OCI-LY7 (cell line): ENCODE data around the gene LEFTY2. TPM values are rescaled to one million over a fixed set of nuclear protein-coding genes. Genes with fewer than 3 reads are reported as not detected.

ENCODE experiments used
- BruUV-seq: library from RNA; stranded (reverse); fragments of 400-500 nt; replicated peaks from 2 replicates; lab custom pipeline; 2021; lab: Mats Ljungman, UMichigan
- CTCF ChIA-PET: fragments of 300-600 bp; sonication (Branson Sonifier 250); formaldehyde crosslinking; loops from one replicate; lab custom pipeline; 2022; ENCODE audit warnings: antibody characterized with exemption; ENCODE audit not compliant: unreplicated experiment; lab: Charles Lee
- POLR2A ChIA-PET: fragments of 300-600 bp; sonication (Branson Sonifier 250); formaldehyde crosslinking; loops from one replicate; lab custom pipeline; 2022; ENCODE audit warnings: antibody characterized with exemption; lab: Charles Lee
- DNase-seq: peaks from one replicate; pipeline ENCODE4 v3.0.0-alpha.2; 2015; ENCODE audit warnings: low spot score
- H2AFZ ChIP-seq: fragments of 200-600 bp; sonication (generic), shearing (Covaris generic); 2 replicates; pipeline ENCODE4 v1.6.1; 2014; ENCODE audit warnings: mild to moderate bottlenecking, antibody characterized with exemption, low read length, moderate library complexity
- H3K27ac ChIP-seq: fragments of 200-600 bp; sonication (generic); 2 replicates; pipeline ENCODE4 v1.5.1; 2014; ENCODE audit warnings: mixed run types, low read depth, mild to moderate bottlenecking, moderate library complexity, low read length, inconsistent platforms; ENCODE audit not compliant: poor library complexity, severe bottlenecking
- H3K36me3 ChIP-seq: fragments of 200-600 bp; sonication (generic); 2 replicates; pipeline ENCODE4 v1.6.1; 2014; ENCODE audit warnings: mild to moderate bottlenecking, antibody characterized with exemption, low read length, moderate library complexity, mixed read lengths; ENCODE audit not compliant: insufficient read depth
- H3K4me1 ChIP-seq: fragments of 200-600 bp; sonication (generic); 2 replicates; pipeline ENCODE4 v1.5.1; 2014; ENCODE audit warnings: mild to moderate bottlenecking, low read length; ENCODE audit not compliant: insufficient read depth, poor library complexity, severe bottlenecking
- H3K4me2 ChIP-seq: fragments of 200-600 bp; sonication (generic); 2 replicates; pipeline ENCODE4 v1.6.1; 2014; ENCODE audit warnings: mild to moderate bottlenecking, low read length
- H3K4me3 ChIP-seq: fragments of 200-600 bp; sonication (generic); 2 replicates; pipeline ENCODE4 v1.5.1; 2014; ENCODE audit warnings: mild to moderate bottlenecking, low read depth, low read length; ENCODE audit not compliant: poor library complexity, severe bottlenecking
- H3K79me2 ChIP-seq: fragments of 200-600 bp; sonication (generic); 2 replicates; pipeline ENCODE4 v1.6.1; 2016; ENCODE audit warnings: low read depth, mild to moderate bottlenecking, low read length, moderate library complexity, mixed read lengths; ENCODE audit not compliant: insufficient read depth
- H3K9me2 ChIP-seq: fragments of 200-600 bp; sonication (generic); 2 replicates; pipeline ENCODE4 v1.6.1; 2016; ENCODE audit warnings: mild to moderate bottlenecking, low read length, mixed read lengths; ENCODE audit not compliant: insufficient read depth
- H3K9me3 ChIP-seq: fragments of 200-600 bp; sonication (generic); 2 replicates; pipeline ENCODE4 v1.6.1; 2014; ENCODE audit warnings: mild to moderate bottlenecking, mixed run types, low read length, mixed read lengths
- H4K20me1 ChIP-seq: fragments of 200-600 bp; sonication (generic); 2 replicates; pipeline ENCODE4 v1.6.1; 2014; ENCODE audit warnings: mild to moderate bottlenecking, antibody characterized with exemption, low read length, moderate library complexity, mixed read lengths; ENCODE audit not compliant: insufficient read depth
- EZH2phosphoT487 ChIP-seq: fragments of 200-600 bp; sonication (generic); IDR thresholded peaks from 2 replicates; pipeline ENCODE4 v1.6.1; 2018; ENCODE audit warnings: low read depth, borderline replicate concordance, mild to moderate bottlenecking, mixed run types, antibody characterized with exemption, low read length, moderate library complexity, mixed read lengths
- intact Hi-C: fragments of 100-400 bp; cut with micrococcal nuclease; formaldehyde crosslinking; loops from one replicate; pipeline ENCODE4 v1.10.0; 2022; ENCODE audit not compliant: unreplicated experiment
- total RNA-seq, 2 experiments: library from RNA; depleted of rRNA in 1 of 2; stranded (reverse); fragments of >200 nt in 1 of 2; shearing (Covaris generic) in 1 of 2; gene quantifications; 2 replicates each; pipeline ENCODE4 v1.2.3, GENCODE V29; 2014 to 2022
- TF ChIP-seq, protein P1 (sequence below): fragments of 200-600 bp; sonication (generic); conservative IDR thresholded peaks from 2 replicates; pipeline ENCODE4 v1.5.1; 2014; ENCODE audit warnings: mild to moderate bottlenecking, antibody characterized with exemption, low read length, moderate library complexity, mixed read lengths

Gene LEFTY2
- total RNA-seq, 2 experiments from 2014 or later = 3.8 to 7.3 TPM

DNA sequence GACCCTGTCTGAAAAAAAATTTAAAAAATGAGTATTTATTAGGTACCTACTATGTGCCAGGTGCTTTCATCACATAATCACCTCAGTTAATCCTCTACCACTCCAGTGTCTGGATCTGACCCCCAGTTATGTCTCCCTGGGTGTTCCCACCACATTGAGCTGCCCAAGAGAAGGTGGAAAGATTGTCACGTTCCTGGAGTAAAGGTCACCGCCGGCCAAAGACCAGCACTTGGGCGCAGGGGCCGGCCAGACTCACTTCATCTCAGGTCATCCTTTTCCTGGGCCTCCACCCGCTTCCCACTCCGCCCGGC, 17.7 kb downstream of the LEFTY2 start:
- peak overlapping the region; percentile 81 for H3K27ac ChIP-seq
- BruUV-seq = no TSS peak
- H3K4me2 ChIP-seq = peak overlapping the region; percentile 81
- CTCF ChIA-PET = interaction anchor here (0.6 to 1.0 kb wide), 2 partner anchors 34 to 64 kb away, joined by 3 read pairs; no protein-coding TSS in a partner anchor
- peaks cover 63% of the 10 kb centered on the region for H3K4me1 ChIP-seq
- no peaks in the 10 kb centered on the region for H3K9me2 ChIP-seq
- H3K9me3 ChIP-seq = no peaks in the 10 kb centered on the region
- DNase-seq = no peak
- H3K36me3 ChIP-seq = peaks cover 46% of the 10 kb centered on the region
- peak overlapping the region; percentile 91 for H3K4me3 ChIP-seq
- peaks cover 32% of the 10 kb centered on the region for H3K79me2 ChIP-seq
- H2AFZ ChIP-seq = no peak overlapping the region
- POLR2A ChIA-PET = interaction anchor here (0.6 to 9.1 kb wide), 18 partner anchors 9 to 445 kb away, joined by 3 to 83 read pairs (median 4); partner anchors contain the start of genes LEFTY2, SDE2, SRP9 and TMEM63A
- TF ChIP-seq, protein P1, sequence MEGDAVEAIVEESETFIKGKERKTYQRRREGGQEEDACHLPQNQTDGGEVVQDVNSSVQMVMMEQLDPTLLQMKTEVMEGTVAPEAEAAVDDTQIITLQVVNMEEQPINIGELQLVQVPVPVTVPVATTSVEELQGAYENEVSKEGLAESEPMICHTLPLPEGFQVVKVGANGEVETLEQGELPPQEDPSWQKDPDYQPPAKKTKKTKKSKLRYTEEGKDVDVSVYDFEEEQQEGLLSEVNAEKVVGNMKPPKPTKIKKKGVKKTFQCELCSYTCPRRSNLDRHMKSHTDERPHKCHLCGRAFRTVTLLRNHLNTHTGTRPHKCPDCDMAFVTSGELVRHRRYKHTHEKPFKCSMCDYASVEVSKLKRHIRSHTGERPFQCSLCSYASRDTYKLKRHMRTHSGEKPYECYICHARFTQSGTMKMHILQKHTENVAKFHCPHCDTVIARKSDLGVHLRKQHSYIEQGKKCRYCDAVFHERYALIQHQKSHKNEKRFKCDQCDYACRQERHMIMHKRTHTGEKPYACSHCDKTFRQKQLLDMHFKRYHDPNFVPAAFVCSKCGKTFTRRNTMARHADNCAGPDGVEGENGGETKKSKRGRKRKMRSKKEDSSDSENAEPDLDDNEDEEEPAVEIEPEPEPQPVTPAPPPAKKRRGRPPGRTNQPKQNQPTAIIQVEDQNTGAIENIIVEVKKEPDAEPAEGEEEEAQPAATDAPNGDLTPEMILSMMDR = no peak
- TF ChIP-seq EZH2phosphoT487 = no peak
- intact Hi-C loops = loop anchor here (5.0 to 10.0 kb wide), 2 partner anchors 54 to 731 kb away; no protein-coding TSS in a partner anchor
- H4K20me1 ChIP-seq = 0 out of 2 replicates have a peak, but pooled peaks cover 5% of the 10 kb centered on the region

DNA sequence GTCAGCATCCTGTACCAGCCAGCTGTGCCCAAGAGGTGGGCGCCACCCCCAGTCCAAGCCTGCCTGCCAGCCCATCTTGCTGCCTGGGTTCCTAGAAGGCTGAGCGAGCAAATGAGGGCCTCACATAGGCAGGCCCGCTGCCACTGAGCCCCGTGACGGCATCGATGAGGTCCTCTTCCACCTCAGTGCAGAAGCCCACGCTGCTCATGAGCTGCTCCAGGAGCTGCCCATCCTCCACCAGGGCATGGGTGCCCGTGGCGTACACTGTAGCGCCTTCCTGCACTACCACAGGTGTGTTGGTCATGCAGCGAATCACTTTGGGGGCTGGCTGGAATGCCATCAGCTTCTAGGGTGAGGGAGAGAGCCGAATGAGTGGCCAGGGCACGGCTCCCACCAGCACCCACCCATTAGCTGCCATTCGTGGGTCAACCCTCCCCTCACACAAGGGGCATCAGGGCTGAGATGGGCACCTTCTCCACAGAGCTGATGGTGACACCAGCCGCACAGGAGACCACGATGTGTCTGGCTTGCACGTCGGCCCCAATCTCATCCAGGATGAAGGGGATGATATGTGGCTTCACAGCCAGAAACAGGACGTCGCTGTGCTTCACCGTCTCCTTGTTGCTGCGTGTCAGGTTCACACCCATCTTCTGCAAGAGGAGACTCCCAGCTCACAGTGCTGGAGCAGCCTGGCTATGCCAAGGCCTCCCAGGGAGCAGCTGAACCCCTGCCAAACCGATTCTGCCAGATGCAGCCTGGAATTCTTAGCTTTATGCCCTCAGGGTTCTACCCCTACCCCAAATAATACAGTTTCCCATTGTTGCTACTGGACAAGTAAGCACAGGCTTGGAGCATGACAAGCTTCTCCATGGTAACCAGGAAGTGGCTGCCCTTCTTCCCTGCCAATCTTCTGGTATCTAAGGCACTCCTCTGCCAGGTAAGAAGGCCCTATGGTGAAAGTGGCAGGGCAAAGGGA, 19.0 kb downstream of the LEFTY2 start:
- TF ChIP-seq EZH2phosphoT487 = no peak
- TF ChIP-seq, protein P1 = no peak
- ChIA-PET CTCF (interaction anchor here (0.5 to 0.8 kb wide), 2 partner anchors 25 kb away, joined by 3 read pairs; no protein-coding TSS in a partner anchor), POLR2A (interaction anchor here (0.6 to 9.1 kb wide), 7 partner anchors 11 to 265 kb away, joined by 3 to 83 read pairs (median 3); partner anchors contain the start of genes LEFTY2 and TMEM63A)
- Histone ChIP-seq H3K4me2 (peak overlapping the region; percentile 81), H4K20me1 (0 out of 2 replicates have a peak, but pooled peaks cover 5% of the 10 kb centered on the region), H3K9me2 (no peaks in the 10 kb centered on the region), H3K4me3 (peak overlapping the region; percentile 91), H3K9me3 (no peaks in the 10 kb centered on the region), H2AFZ (no peak overlapping the region), H3K27ac (no peak overlapping the region), H3K36me3 (peaks cover 59% of the 10 kb centered on the region), H3K4me1 (peaks cover 56% of the 10 kb centered on the region), H3K79me2 (peaks cover 32% of the 10 kb centered on the region)
- BruUV-seq = no TSS peak
- no peak for DNase-seq
- intact Hi-C loops = loop anchor here (5.0 to 10.0 kb wide), 2 partner anchors 55 to 733 kb away; no protein-coding TSS in a partner anchor
